HUES48 (cell line): ENCODE results near the gene MUC20.

Source experiments
- H3K27ac ChIP-seq: one replicate; pipeline ENCODE4 v1.7.0; 2013; ENCODE audit warnings: low read depth, low read length, inconsistent platforms
- H3K27me3 ChIP-seq: 2 replicates; pipeline ENCODE4 v1.6.1; 2013; ENCODE audit warnings: mild to moderate bottlenecking, low read length; ENCODE audit not compliant: control insufficient read depth, insufficient read depth
- H3K36me3 ChIP-seq: 2 replicates; pipeline ENCODE4 v1.6.1; 2013; ENCODE audit warnings: low read length; ENCODE audit not compliant: control insufficient read depth, insufficient read depth
- H3K4me1 ChIP-seq: 2 replicates; pipeline ENCODE4 v1.6.1; 2013; ENCODE audit warnings: mild to moderate bottlenecking, low read length; ENCODE audit not compliant: control insufficient read depth, insufficient read depth
- H3K4me3 ChIP-seq: 2 replicates; pipeline ENCODE4 v1.5.1; 2013; ENCODE audit warnings: mild to moderate bottlenecking, low read depth, low read length
- H3K9ac ChIP-seq: 2 replicates; pipeline ENCODE4 v1.6.1; 2013; ENCODE audit warnings: mild to moderate bottlenecking, low read depth, low read length, moderate library complexity
- H3K9me3 ChIP-seq: 2 replicates; pipeline ENCODE4 v1.6.1; 2013; ENCODE audit warnings: low read length; ENCODE audit not compliant: control insufficient read depth, insufficient read depth

Gene MUC20

GRCh38 chr3:195762249-195762585, 41.4 kb downstream of the MUC20 start:
- no peak overlapping the region for H3K9ac ChIP-seq
- H3K9me3 ChIP-seq = no peaks in the 10 kb centered on the region
- H3K27ac ChIP-seq = no peak overlapping the region
- H3K36me3 ChIP-seq = no peaks in the 10 kb centered on the region
- H3K4me3 ChIP-seq = no peak overlapping the region
- H3K27me3 ChIP-seq = no peaks in the 10 kb centered on the region
- H3K4me1 ChIP-seq = no peaks in the 10 kb centered on the region

DNA sequence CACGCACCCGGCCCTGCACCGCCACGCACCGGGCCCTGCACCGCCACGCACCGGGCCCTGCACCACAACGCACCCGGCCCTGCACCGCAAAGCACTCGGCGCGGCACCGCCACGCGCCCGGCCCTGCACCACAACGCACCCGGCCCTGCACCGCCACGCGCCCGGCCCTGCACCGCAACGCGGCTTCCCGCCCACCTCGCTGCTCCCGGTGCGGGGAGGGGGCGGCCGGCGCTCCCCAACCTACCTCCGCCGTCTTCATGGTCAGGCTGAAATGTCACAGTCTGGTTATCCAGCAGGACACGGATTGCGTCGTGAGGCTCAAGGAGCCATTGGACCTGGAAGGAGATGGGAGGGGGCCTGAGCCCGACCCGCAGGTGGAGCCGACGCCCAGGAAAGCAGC, 41.8 kb downstream of the MUC20 start:
- no peaks in the 10 kb centered on the region for H3K4me1 ChIP-seq
- no peak overlapping the region for H3K9ac ChIP-seq
- no peak overlapping the region for H3K27ac ChIP-seq
- H3K9me3 ChIP-seq = no peaks in the 10 kb centered on the region
- no peaks in the 10 kb centered on the region for H3K27me3 ChIP-seq
- no peaks in the 10 kb centered on the region for H3K36me3 ChIP-seq
- no peak overlapping the region for H3K4me3 ChIP-seq

DNA sequence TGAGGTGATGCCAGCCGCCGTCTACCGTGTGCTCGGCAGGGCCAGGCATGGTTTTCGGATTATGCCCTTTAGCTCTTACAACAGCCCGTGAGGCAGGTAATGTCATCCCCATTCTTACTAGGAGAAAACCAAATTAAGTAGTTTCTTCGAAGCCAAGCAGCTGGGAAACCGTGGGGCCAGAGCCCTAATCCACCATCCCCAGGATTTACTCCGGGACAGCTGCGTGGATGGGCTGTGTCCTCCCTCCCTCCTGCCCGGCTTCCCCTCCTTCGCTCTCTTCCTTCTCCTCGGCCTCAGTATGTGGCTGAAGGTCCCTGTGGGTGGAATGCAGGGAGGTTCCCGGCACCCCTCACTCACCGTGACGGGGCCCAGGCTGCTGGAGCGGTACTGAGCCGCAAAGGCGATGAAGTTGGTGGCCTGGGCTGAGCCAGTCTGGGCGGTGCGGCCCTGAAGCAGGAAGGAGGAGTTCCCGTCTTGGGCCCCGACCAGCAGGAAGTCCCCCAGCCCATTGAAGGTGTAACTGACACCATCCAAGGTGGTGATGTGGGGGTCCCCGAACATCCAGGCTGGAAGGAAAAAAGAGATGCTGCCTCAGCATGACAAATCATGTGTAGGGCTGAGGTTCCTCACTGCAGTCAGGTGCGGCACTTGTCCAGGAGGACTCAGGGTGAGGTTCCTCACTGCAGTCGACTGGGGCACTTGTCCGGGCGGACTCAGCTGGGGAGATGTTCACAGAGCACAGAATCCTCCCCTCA, 42.5 kb downstream of the MUC20 start:
- Histone ChIP-seq H3K27ac (no peak overlapping the region), H3K4me3 (no peak overlapping the region), H3K9ac (no peak overlapping the region), H3K4me1 (no peaks in the 10 kb centered on the region), H3K36me3 (no peaks in the 10 kb centered on the region), H3K9me3 (no peaks in the 10 kb centered on the region), H3K27me3 (no peaks in the 10 kb centered on the region)

- Histone ChIP-seq H3K9ac (no peak overlapping the region), H3K27ac (no peak overlapping the region), H3K36me3 (no peaks in the 10 kb centered on the region), H3K27me3 (no peaks in the 10 kb centered on the region), H3K9me3 (no peaks in the 10 kb centered on the region), H3K4me1 (no peaks in the 10 kb centered on the region), H3K4me3 (no peak overlapping the region)
These were observed 43.4 kb downstream of the MUC20 start for GRCh38 chr3:195763843-195764825.

- no peaks in the 10 kb centered on the region for H3K36me3 ChIP-seq
- H3K9me3 ChIP-seq = no peaks in the 10 kb centered on the region
- no peaks in the 10 kb centered on the region for H3K27me3 ChIP-seq
- no peak overlapping the region for H3K27ac ChIP-seq
- no peak overlapping the region for H3K4me3 ChIP-seq
- H3K9ac ChIP-seq = no peak overlapping the region
- H3K4me1 ChIP-seq = no peaks in the 10 kb centered on the region
These were observed 44.4 kb downstream of the MUC20 start for GRCh38 chr3:195764961-195765706.

GRCh38 chr3:195766671-195767070, 45.9 kb downstream of the MUC20 start:
- Histone ChIP-seq H3K36me3 (no peaks in the 10 kb centered on the region), H3K9ac (no peak overlapping the region), H3K27me3 (no peaks in the 10 kb centered on the region), H3K4me1 (no peaks in the 10 kb centered on the region), H3K27ac (no peak overlapping the region), H3K4me3 (no peak overlapping the region), H3K9me3 (no peaks in the 10 kb centered on the region)

- no peaks in the 10 kb centered on the region for H3K9me3 ChIP-seq
- H3K9ac ChIP-seq = no peak overlapping the region
- H3K27ac ChIP-seq = no peak overlapping the region
- H3K4me3 ChIP-seq = no peak overlapping the region
- H3K27me3 ChIP-seq = no peaks in the 10 kb centered on the region
- no peaks in the 10 kb centered on the region for H3K4me1 ChIP-seq
- no peaks in the 10 kb centered on the region for H3K36me3 ChIP-seq
These were observed 47.0 kb downstream of the MUC20 start for GRCh38 chr3:195767792-195768191.

GRCh38 chr3:195768414-195768813, 47.6 kb downstream of the MUC20 start:
- Histone ChIP-seq H3K4me1 (no peaks in the 10 kb centered on the region), H3K4me3 (no peak overlapping the region), H3K27me3 (no peaks in the 10 kb centered on the region), H3K9ac (no peak overlapping the region), H3K27ac (no peak overlapping the region), H3K9me3 (no peaks in the 10 kb centered on the region), H3K36me3 (no peaks in the 10 kb centered on the region)

GRCh38 chr3:195768831-195769303, 48.1 kb downstream of the MUC20 start:
- H3K9ac ChIP-seq = no peak overlapping the region
- H3K9me3 ChIP-seq = no peaks in the 10 kb centered on the region
- H3K27ac ChIP-seq = no peak overlapping the region
- no peaks in the 10 kb centered on the region for H3K27me3 ChIP-seq
- no peaks in the 10 kb centered on the region for H3K36me3 ChIP-seq
- no peak overlapping the region for H3K4me3 ChIP-seq
- H3K4me1 ChIP-seq = no peaks in the 10 kb centered on the region

GRCh38 chr3:195769551-195769950, 48.8 kb downstream of the MUC20 start:
- no peaks in the 10 kb centered on the region for H3K36me3 ChIP-seq
- no peak overlapping the region for H3K4me3 ChIP-seq
- H3K27me3 ChIP-seq = no peaks in the 10 kb centered on the region
- no peak overlapping the region for H3K9ac ChIP-seq
- no peak overlapping the region for H3K27ac ChIP-seq
- H3K4me1 ChIP-seq = no peaks in the 10 kb centered on the region
- no peaks in the 10 kb centered on the region for H3K9me3 ChIP-seq
